DOHH2 (cell line): ENCODE measurements around the gene FZD7.

Experiments used
- H3F3A ChIP-seq: fragments of 200-600 bp; sonication (generic), shearing (Covaris generic); 2 replicates; pipeline ENCODE4 v1.6.0; 2016; ENCODE audit warnings: antibody characterized with exemption, mild to moderate bottlenecking; ENCODE audit not compliant: control insufficient read depth, insufficient read depth
- H3K27ac ChIP-seq: fragments of 200-600 bp; sonication (generic); 2 replicates; pipeline ENCODE4 v1.5.1; 2014; ENCODE audit warnings: low read depth, mild to moderate bottlenecking, low read length, moderate library complexity
- H3K27me3 ChIP-seq: fragments of 200-600 bp; sonication (generic); 2 replicates; pipeline ENCODE4 v1.6.1; 2014; ENCODE audit warnings: mild to moderate bottlenecking, low read length, mixed read lengths; ENCODE audit not compliant: control insufficient read depth
- H3K36me3 ChIP-seq: fragments of 200-600 bp; sonication (generic); 2 replicates; pipeline ENCODE4 v1.6.1; 2014; ENCODE audit warnings: mild to moderate bottlenecking, low read length, moderate library complexity, mixed read lengths; ENCODE audit not compliant: control insufficient read depth
- H3K4me1 ChIP-seq: fragments of 200-600 bp; sonication (generic); 2 replicates; pipeline ENCODE4 v1.6.1; 2014; ENCODE audit warnings: mild to moderate bottlenecking, low read length, mixed read lengths; ENCODE audit not compliant: control insufficient read depth
- H3K4me2 ChIP-seq: fragments of 200-600 bp; sonication (generic); 2 replicates; pipeline ENCODE4 v1.6.0; 2014; ENCODE audit warnings: mild to moderate bottlenecking, low read length, moderate library complexity
- H3K4me3 ChIP-seq: fragments of 200-600 bp; sonication (generic); 2 replicates; pipeline ENCODE4 v1.5.1; 2014; ENCODE audit warnings: mild to moderate bottlenecking, low read length, mixed read lengths
- H3K79me2 ChIP-seq: fragments of 200-600 bp; sonication (generic); 2 replicates; pipeline ENCODE4 v1.6.1; 2014; ENCODE audit warnings: mild to moderate bottlenecking, low read length, mixed read lengths; ENCODE audit not compliant: control insufficient read depth
- H3K9me2 ChIP-seq: fragments of 200-600 bp; sonication (generic); replicated peaks from 2 replicates; pipeline ENCODE4 v1.6.1; 2014; ENCODE audit warnings: mild to moderate bottlenecking, low read length, mixed read lengths; ENCODE audit not compliant: control insufficient read depth
- H3K9me3 ChIP-seq: fragments of 200-600 bp; sonication (generic); 2 replicates; pipeline ENCODE4 v1.6.1; 2014; ENCODE audit warnings: antibody characterized with exemption, low read length, mixed read lengths; ENCODE audit not compliant: control insufficient read depth, insufficient read depth
- H4K20me1 ChIP-seq: fragments of 200-600 bp; sonication (generic); 2 replicates; pipeline ENCODE4 v1.6.0; 2014; ENCODE audit warnings: low read depth, mild to moderate bottlenecking, antibody characterized with exemption, low read length, moderate library complexity; ENCODE audit not compliant: control insufficient read depth, insufficient read depth
- EZH2phosphoT487 ChIP-seq: fragments of 200-600 bp; sonication (generic); IDR thresholded peaks from 2 replicates; pipeline ENCODE4 v1.6.1; 2017; ENCODE audit warnings: borderline replicate concordance, mild to moderate bottlenecking, antibody characterized with exemption, low read length, moderate library complexity, mixed read lengths
- TF ChIP-seq, protein P1 (sequence below): fragments of 200-600 bp; sonication (generic); IDR thresholded peaks from one replicate; pipeline ENCODE4 v1.5.1; 2014; ENCODE audit warnings: antibody characterized with exemption, mild to moderate bottlenecking, low read depth, low read length; ENCODE audit not compliant: poor library complexity, severe bottlenecking

The FZD7 gene

DNA sequence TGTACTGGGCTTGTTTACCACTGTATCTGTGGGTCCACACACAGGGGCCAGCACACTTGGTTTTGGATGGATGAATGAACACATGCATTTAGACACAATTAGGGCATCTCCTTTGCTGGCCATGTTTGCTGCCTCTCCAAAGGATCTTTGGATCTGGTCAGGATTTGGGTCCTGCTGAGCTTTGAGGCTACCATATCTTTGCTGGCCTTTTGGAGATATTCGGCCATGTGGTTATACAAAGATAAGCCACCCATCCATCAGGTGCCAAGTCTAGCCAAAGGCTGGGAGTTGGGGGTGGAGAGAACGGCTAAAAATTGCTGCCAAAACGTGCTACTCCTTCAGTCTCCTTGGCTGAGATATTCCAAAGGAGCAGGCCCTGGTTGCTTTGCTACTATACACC lies 18.2 kb upstream of the FZD7 start:
- no peaks in the 10 kb centered on the region for H3K9me3 ChIP-seq
- TF ChIP-seq, protein P1, sequence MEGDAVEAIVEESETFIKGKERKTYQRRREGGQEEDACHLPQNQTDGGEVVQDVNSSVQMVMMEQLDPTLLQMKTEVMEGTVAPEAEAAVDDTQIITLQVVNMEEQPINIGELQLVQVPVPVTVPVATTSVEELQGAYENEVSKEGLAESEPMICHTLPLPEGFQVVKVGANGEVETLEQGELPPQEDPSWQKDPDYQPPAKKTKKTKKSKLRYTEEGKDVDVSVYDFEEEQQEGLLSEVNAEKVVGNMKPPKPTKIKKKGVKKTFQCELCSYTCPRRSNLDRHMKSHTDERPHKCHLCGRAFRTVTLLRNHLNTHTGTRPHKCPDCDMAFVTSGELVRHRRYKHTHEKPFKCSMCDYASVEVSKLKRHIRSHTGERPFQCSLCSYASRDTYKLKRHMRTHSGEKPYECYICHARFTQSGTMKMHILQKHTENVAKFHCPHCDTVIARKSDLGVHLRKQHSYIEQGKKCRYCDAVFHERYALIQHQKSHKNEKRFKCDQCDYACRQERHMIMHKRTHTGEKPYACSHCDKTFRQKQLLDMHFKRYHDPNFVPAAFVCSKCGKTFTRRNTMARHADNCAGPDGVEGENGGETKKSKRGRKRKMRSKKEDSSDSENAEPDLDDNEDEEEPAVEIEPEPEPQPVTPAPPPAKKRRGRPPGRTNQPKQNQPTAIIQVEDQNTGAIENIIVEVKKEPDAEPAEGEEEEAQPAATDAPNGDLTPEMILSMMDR, result no peak
- no peak for TF ChIP-seq EZH2phosphoT487
- no peaks in the 10 kb centered on the region for H4K20me1 ChIP-seq
- H3K27ac ChIP-seq, result no peak overlapping the region
- no peaks in the 10 kb centered on the region for H3K9me2 ChIP-seq
- no peaks in the 10 kb centered on the region for H3K79me2 ChIP-seq
- no peaks in the 10 kb centered on the region for H3K36me3 ChIP-seq
- H3K4me2 ChIP-seq, result no peak overlapping the region
- no peaks in the 10 kb centered on the region for H3K4me1 ChIP-seq
- H3K4me3 ChIP-seq, result no peak overlapping the region
- H3F3A ChIP-seq, result no peaks in the 10 kb centered on the region
- H3K27me3 ChIP-seq, result no peaks in the 10 kb centered on the region

DNA sequence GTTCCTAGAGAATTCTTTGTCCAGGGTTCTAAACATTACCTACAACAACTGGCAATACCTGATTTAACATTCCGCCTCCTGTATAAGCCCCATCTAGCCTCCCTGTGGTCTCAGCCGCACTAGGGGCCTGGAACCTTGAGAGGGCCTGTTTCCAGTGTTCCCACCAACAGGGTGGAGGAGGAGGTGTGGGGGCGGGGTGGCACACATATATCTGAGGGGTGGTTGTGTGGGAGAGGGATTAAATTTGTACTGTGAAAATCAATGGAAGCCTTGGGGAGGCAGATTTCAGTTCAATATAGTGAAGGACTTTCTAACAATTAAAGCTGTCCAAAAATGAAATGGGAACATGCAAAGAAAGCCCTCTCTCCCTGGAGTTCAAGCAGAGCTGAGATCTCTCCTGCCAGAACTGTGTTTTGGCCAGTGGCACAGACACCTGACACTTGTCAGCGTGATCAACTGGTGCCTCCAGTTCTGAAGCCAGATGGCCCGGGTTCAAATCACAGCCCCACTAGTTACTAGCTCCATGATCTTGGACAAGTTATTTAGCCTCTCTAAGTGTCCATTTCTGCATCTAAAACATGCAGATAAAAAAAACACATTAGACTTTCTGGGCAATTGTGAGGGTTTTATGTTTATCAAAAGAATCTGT lies 17.0 kb upstream of the FZD7 start:
- TF ChIP-seq, protein P1, result no peak
- no peak for TF ChIP-seq EZH2phosphoT487
- Histone ChIP-seq H3K79me2 (no peaks in the 10 kb centered on the region), H3K27ac (no peak overlapping the region), H3K9me3 (no peaks in the 10 kb centered on the region), H3K27me3 (no peaks in the 10 kb centered on the region), H3K9me2 (no peaks in the 10 kb centered on the region), H3K4me1 (no peaks in the 10 kb centered on the region), H3K4me2 (no peak overlapping the region), H3F3A (no peaks in the 10 kb centered on the region), H4K20me1 (no peaks in the 10 kb centered on the region), H3K4me3 (no peak overlapping the region), H3K36me3 (no peaks in the 10 kb centered on the region)

DNA sequence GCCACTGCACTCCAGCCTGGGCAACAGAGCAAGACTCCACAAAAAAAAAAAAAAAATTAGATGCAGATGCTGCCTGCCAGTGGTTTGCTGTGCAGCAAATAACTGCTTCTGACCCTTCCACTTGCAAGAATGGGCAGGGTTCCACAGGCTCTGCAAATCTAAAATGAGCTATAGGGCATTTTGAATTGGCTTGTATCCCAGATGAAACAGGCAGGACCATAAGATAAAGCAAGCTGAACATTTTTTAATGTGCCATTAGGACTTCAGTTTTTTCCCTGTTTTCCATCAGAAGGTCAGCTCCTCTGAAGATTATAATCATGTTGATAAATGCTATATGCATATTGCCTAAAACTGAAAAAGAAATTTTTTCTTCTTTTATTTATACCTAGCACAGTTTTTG lies 15.7 kb upstream of the FZD7 start:
- H3K27me3 ChIP-seq, result no peaks in the 10 kb centered on the region
- no peaks in the 10 kb centered on the region for H3K79me2 ChIP-seq
- no peaks in the 10 kb centered on the region for H3K9me3 ChIP-seq
- no peak for TF ChIP-seq EZH2phosphoT487
- TF ChIP-seq, protein P1, result no peak
- H3K27ac ChIP-seq, result no peak overlapping the region
- no peaks in the 10 kb centered on the region for H3K9me2 ChIP-seq
- no peaks in the 10 kb centered on the region for H3K4me1 ChIP-seq
- H3K4me3 ChIP-seq, result no peak overlapping the region
- no peak overlapping the region for H3K4me2 ChIP-seq
- no peaks in the 10 kb centered on the region for H3K36me3 ChIP-seq
- H4K20me1 ChIP-seq, result no peaks in the 10 kb centered on the region
- H3F3A ChIP-seq, result no peaks in the 10 kb centered on the region

DNA sequence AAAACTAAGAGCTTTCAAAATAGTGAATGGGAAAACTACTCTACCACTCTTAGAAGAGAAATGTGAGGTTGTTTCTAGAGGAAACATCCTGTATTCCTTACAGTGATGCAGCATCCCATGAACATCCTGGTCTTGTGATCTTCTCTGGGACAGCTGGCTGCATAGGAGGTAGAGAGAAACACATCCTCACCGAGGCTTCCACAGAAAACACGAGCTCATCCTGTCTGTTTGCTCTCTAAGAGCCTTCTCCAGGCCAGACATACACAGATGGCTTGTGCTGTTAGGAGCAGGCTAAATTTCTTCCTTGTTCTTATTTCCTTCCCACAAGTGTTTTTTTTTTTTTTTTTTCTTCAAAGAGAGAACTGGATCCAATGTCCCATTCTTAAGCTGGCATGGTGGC lies 14.7 kb upstream of the FZD7 start:
- Histone ChIP-seq H3K9me3 (no peaks in the 10 kb centered on the region), H4K20me1 (no peaks in the 10 kb centered on the region), H3K4me3 (no peak overlapping the region), H3F3A (no peaks in the 10 kb centered on the region), H3K79me2 (no peaks in the 10 kb centered on the region), H3K4me1 (no peaks in the 10 kb centered on the region), H3K36me3 (no peaks in the 10 kb centered on the region), H3K27ac (no peak overlapping the region), H3K27me3 (no peaks in the 10 kb centered on the region), H3K4me2 (no peak overlapping the region), H3K9me2 (no peaks in the 10 kb centered on the region)
- no peak for TF ChIP-seq EZH2phosphoT487
- TF ChIP-seq, protein P1, result no peak
